Neural cell (in vitro differentiated cells): ENCODE results near the gene PRSS27. TPM values are rescaled to one million over a fixed set of nuclear protein-coding genes. Genes with fewer than 3 reads are reported as not detected.

ENCODE experiments used
- H2AFZ ChIP-seq: fragments of 200-600, 300-800 bp; sonication (generic), shearing (Covaris generic); 2 replicates; pipeline ENCODE4 v1.6.0; 2014; ENCODE audit warnings: low read depth, mild to moderate bottlenecking, antibody characterized with exemption, low read length, moderate library complexity
- H3F3A ChIP-seq: fragments of 200-600 bp; shearing (Covaris generic); 2 replicates; pipeline ENCODE4 v1.6.1; 2016; ENCODE audit warnings: mild to moderate bottlenecking, moderate library complexity, mixed read lengths, antibody characterized with exemption, low read length; ENCODE audit not compliant: insufficient read depth, poor library complexity, severe bottlenecking
- H3K27ac ChIP-seq: fragments of 200-600, 300-800 bp; sonication (generic), shearing (Covaris generic); 2 replicates; pipeline ENCODE4 v1.5.1; 2014; ENCODE audit warnings: mild to moderate bottlenecking, low read length, moderate library complexity
- H3K27me3 ChIP-seq: fragments of 300-800, 200-600 bp; sonication (generic), shearing (Covaris generic); 2 replicates; pipeline ENCODE4 v1.6.0; 2014; ENCODE audit warnings: mild to moderate bottlenecking, low read depth, low read length, moderate library complexity; ENCODE audit not compliant: insufficient read depth
- H3K36me3 ChIP-seq: fragments of 300-800, 200-600 bp; sonication (generic), shearing (Covaris generic); 2 replicates; pipeline ENCODE4 v1.5.1; 2014; ENCODE audit warnings: mild to moderate bottlenecking, antibody characterized with exemption, low read length, moderate library complexity; ENCODE audit not compliant: insufficient read depth
- H3K4me2 ChIP-seq: fragments of 300-800, 200-600 bp; sonication (generic), shearing (Covaris generic); 2 replicates; pipeline ENCODE4 v1.6.0; 2014; ENCODE audit warnings: mild to moderate bottlenecking, low read length
- H3K4me3 ChIP-seq: fragments of 300-800, 200-600 bp; sonication (generic), shearing (Covaris generic); 2 replicates; pipeline ENCODE4 v1.5.1; 2014; ENCODE audit warnings: mild to moderate bottlenecking, low read length, moderate library complexity
- H3K79me2 ChIP-seq: fragments of 200-600 bp; shearing (Covaris generic); replicated peaks from 2 replicates; pipeline ENCODE4 v1.6.0; 2014; ENCODE audit warnings: mild to moderate bottlenecking, low read length, moderate library complexity; ENCODE audit not compliant: insufficient read depth
- H3K9ac ChIP-seq: fragments of 300-800, 200-600 bp; sonication (generic), shearing (Covaris generic); 2 replicates; pipeline ENCODE4 v1.6.1; 2016; ENCODE audit warnings: mild to moderate bottlenecking, low read length, mixed read lengths
- H3K9me2 ChIP-seq: fragments of 200-600 bp; shearing (Covaris generic); 2 replicates; pipeline ENCODE4 v1.6.1; 2016; ENCODE audit warnings: mild to moderate bottlenecking, low read length, mixed read lengths; ENCODE audit not compliant: insufficient read depth
- H3K9me3 ChIP-seq: fragments of 200-600, 300-800 bp; sonication (generic), shearing (Covaris generic); 2 replicates; pipeline ENCODE4 v1.6.1; 2016; ENCODE audit warnings: mild to moderate bottlenecking, mixed run types, low read length, moderate library complexity, mixed read lengths
- H4K20me1 ChIP-seq: fragments of 200-600 bp; shearing (Covaris generic); 2 replicates; pipeline ENCODE4 v1.6.1; 2016; ENCODE audit warnings: mild to moderate bottlenecking, mixed run types; ENCODE audit not compliant: insufficient read depth
- EP300 ChIP-seq: fragments of 450-650 bp; conservative IDR thresholded peaks from 2 replicates; pipeline ENCODE4 v1.6.1; 2014; ENCODE audit warnings: antibody characterized with exemption, mild to moderate bottlenecking, moderate library complexity; ENCODE audit not compliant: poor library complexity, severe bottlenecking
- EZH2 ChIP-seq: fragments of 200-600, 300-800 bp; shearing (Covaris generic), sonication (generic); IDR thresholded peaks from 2 replicates; pipeline ENCODE4 v1.6.1; 2014; ENCODE audit warnings: antibody characterized with exemption, low read length, borderline replicate concordance, mild to moderate bottlenecking; ENCODE audit not compliant: insufficient read depth, poor library complexity, severe bottlenecking
- MXI1 ChIP-seq: fragments of 450-650 bp; conservative IDR thresholded peaks from 2 replicates; pipeline ENCODE4 v1.6.1; 2014; ENCODE audit warnings: antibody characterized with exemption, mild to moderate bottlenecking; ENCODE audit not compliant: poor library complexity, severe bottlenecking
- POLR2AphosphoS5 ChIP-seq: IDR thresholded peaks from 2 replicates; pipeline ENCODE4 v1.6.1; 2012
- RAD21 ChIP-seq: fragments of 450-650 bp; conservative IDR thresholded peaks from 2 replicates; pipeline ENCODE4 v1.6.1; 2014; ENCODE audit warnings: antibody characterized with exemption, mild to moderate bottlenecking, moderate library complexity
- SMC3 ChIP-seq: fragments of 450-650 bp; conservative IDR thresholded peaks from 2 replicates; pipeline ENCODE4 v1.6.1; 2014; ENCODE audit warnings: antibody characterized with exemption, mild to moderate bottlenecking, moderate library complexity; ENCODE audit not compliant: poor library complexity
- TAF1 ChIP-seq: IDR thresholded peaks from 2 replicates; pipeline ENCODE4 v1.6.1; 2012; ENCODE audit warnings: low read depth
- polyA plus RNA-seq: library from polyadenylated mRNA; depleted of rRNA; stranded (reverse); fragments of >200 nt; gene quantifications from 2 replicates; pipeline ENCODE4 v1.2.3, GENCODE V29; 2014
- TF ChIP-seq, protein P1 (sequence below): IDR thresholded peaks from 2 replicates; pipeline ENCODE4 v1.6.1; 2012; ENCODE audit warnings: borderline replicate concordance

The PRSS27 gene
- polyA plus RNA-seq, 1 donor from 2014 or later: 5.9 TPM

DNA sequence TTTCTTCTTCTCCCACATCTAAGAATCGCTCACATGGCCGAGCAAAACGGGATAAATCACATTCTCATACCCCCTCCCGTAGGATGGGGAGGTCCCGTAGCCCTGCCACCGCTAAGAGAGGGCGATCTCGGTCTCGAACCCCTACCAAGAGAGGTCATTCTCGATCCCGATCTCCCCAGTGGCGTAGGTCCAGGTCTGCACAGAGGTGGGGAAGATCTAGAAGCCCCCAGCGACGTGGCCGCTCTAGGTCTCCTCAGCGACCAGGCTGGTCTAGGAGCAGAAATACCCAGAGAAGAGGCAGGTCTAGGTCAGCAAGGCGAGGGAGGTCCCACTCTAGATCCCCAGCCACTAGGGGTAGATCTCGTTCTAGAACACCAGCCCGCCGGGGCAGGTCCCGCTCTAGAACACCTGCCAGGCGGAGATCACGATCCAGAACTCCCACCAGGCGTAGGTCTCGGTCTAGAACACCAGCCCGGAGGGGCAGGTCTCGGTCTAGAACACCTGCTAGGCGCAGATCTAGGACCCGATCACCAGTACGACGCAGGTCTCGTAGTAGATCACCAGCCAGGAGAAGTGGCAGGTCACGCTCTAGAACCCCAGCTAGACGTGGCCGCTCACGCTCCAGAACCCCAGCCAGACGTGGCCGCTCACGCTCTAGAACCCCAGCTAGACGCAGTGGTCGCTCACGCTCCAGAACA lies 42.0 kb upstream of the PRSS27 start:
- peaks cover 70% of the 10 kb centered on the region for H3K36me3 ChIP-seq
- no peak overlapping the region for H2AFZ ChIP-seq
- peaks cover 40% of the 10 kb centered on the region for H3K79me2 ChIP-seq
- no peaks in the 10 kb centered on the region for H3K27me3 ChIP-seq
- no peak overlapping the region for H3K4me2 ChIP-seq
- H3K27ac ChIP-seq: no peak overlapping the region
- peaks cover 26% of the 10 kb centered on the region for H3K9me3 ChIP-seq
- TF ChIP-seq EP300 (no peak), EZH2 (no peak), RAD21 (no peak), SMC3 (no peak), POLR2AphosphoS5 (peak; percentile 3)
- TF ChIP-seq, protein P1, sequence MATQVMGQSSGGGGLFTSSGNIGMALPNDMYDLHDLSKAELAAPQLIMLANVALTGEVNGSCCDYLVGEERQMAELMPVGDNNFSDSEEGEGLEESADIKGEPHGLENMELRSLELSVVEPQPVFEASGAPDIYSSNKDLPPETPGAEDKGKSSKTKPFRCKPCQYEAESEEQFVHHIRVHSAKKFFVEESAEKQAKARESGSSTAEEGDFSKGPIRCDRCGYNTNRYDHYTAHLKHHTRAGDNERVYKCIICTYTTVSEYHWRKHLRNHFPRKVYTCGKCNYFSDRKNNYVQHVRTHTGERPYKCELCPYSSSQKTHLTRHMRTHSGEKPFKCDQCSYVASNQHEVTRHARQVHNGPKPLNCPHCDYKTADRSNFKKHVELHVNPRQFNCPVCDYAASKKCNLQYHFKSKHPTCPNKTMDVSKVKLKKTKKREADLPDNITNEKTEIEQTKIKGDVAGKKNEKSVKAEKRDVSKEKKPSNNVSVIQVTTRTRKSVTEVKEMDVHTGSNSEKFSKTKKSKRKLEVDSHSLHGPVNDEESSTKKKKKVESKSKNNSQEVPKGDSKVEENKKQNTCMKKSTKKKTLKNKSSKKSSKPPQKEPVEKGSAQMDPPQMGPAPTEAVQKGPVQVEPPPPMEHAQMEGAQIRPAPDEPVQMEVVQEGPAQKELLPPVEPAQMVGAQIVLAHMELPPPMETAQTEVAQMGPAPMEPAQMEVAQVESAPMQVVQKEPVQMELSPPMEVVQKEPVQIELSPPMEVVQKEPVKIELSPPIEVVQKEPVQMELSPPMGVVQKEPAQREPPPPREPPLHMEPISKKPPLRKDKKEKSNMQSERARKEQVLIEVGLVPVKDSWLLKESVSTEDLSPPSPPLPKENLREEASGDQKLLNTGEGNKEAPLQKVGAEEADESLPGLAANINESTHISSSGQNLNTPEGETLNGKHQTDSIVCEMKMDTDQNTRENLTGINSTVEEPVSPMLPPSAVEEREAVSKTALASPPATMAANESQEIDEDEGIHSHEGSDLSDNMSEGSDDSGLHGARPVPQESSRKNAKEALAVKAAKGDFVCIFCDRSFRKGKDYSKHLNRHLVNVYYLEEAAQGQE: no peak
- no peak overlapping the region for H3K4me3 ChIP-seq
- no peak overlapping the region for H3K9ac ChIP-seq
- no peaks in the 10 kb centered on the region for H3K9me2 ChIP-seq
- H4K20me1 ChIP-seq: no peaks in the 10 kb centered on the region
- H3F3A ChIP-seq: no peaks in the 10 kb centered on the region

DNA sequence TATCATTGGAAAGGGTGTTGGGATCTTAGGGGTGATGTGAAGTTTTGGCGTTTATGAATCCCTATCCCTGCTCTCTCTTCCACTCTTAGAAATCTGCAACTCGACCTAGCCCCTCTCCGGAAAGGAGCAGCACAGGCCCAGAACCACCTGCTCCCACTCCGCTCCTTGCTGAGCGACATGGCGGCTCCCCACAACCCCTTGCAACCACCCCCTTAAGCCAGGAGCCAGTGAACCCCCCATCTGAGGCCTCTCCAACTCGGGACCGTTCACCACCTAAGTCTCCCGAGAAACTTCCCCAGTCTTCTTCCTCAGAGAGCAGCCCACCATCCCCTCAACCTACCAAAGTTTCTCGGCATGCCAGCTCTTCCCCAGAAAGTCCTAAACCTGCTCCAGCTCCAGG lies 41.4 kb upstream of the PRSS27 start:
- H2AFZ ChIP-seq: no peak overlapping the region
- no peaks in the 10 kb centered on the region for H3K27me3 ChIP-seq
- TF ChIP-seq MXI1: no peak
- no peak for TF ChIP-seq TAF1
- no peak for TF ChIP-seq SMC3
- TF ChIP-seq RAD21: no peak
- no peak for TF ChIP-seq POLR2AphosphoS5
- TF ChIP-seq, protein P1: no peak
- no peak for TF ChIP-seq EZH2
- H3F3A ChIP-seq: no peaks in the 10 kb centered on the region
- peaks cover 65% of the 10 kb centered on the region for H3K36me3 ChIP-seq
- H3K27ac ChIP-seq: no peak overlapping the region
- H3K79me2 ChIP-seq: peaks cover 40% of the 10 kb centered on the region
- H3K9me2 ChIP-seq: no peaks in the 10 kb centered on the region
- H3K9ac ChIP-seq: no peak overlapping the region
- H3K9me3 ChIP-seq: peaks cover 26% of the 10 kb centered on the region
- H4K20me1 ChIP-seq: peaks cover 4% of the 10 kb centered on the region
- H3K4me2 ChIP-seq: no peak overlapping the region
- H3K4me3 ChIP-seq: no peak overlapping the region
